Measurements from ENCODE around the gene CGB3.

CGB3 gene

GRCh38 chr19:48982280-48982679, 41.9 kb downstream of the CGB3 start:
- no peak for DNase-seq

- no peak for DNase-seq
Measured at GRCh38 chr19:48977061-48977460, 47.1 kb downstream of the CGB3 start.

- peak; percentile 55 for DNase-seq
Measured at GRCh38 chr19:48975947-48976847, 47.9 kb downstream of the CGB3 start.
